Lower leg skin (tissue), 3 donors: ENCODE results near the gene CNNM2.

ENCODE experiments used
- CTCF ChIP-seq, 3 donors: fragments of 450-650 bp; IDR thresholded peaks; one replicate each; pipeline ENCODE4 v1.5.1; 2016; ENCODE audit warnings: antibody characterized with exemption in 3 of 3, mild to moderate bottlenecking in 3 of 3, moderate library complexity in 2 of 3
- POLR2A ChIP-seq, 2 donors: fragments of 450-650 bp; IDR thresholded peaks; one replicate each; pipeline ENCODE4 v1.6.1; 2016 to 2017; ENCODE audit warnings: antibody characterized with exemption in 2 of 2, mild to moderate bottlenecking in 1 of 2, moderate library complexity in 1 of 2

- TF ChIP-seq CTCF (IDR thresholded peaks at IDR 0.05) (no peak), POLR2A (IDR thresholded peaks at IDR 0.05) (no peak)
Measured at GRCh38 chr10:102914781-102915180, 3.3 kb upstream of the CNNM2 start.
